ENCODE results near the gene PGAP6. TPM values are rescaled to one million over a fixed set of nuclear protein-coding genes. Genes with fewer than 3 reads are reported as not detected.
"Not testable (repeated sequence)": the region's sequence is repeated elsewhere in the genome, so short reads cannot be mapped to it uniquely, and the experiment has no call there.

PGAP6 gene
- total RNA-seq, 1 donor from 2014 or later, result 47.6 TPM

GRCh38 chr16:351804-352520 is 29.8 kb downstream of the PGAP6 start:
- Histone ChIP-seq H3K27me3 (no peaks in the 10 kb centered on the region), H3K9me3 (no peaks in the 10 kb centered on the region), H3K4me3 (peak overlapping the region; percentile 93 to 96), H3K36me3 (no peaks in the 10 kb centered on the region), H3K27ac (peak overlapping the region; percentile 63 to 78), H3K4me1 (peaks cover 12% of the 10 kb centered on the region in 2 donors)
- intact Hi-C loops (cut with DNase I), result loop anchor here (1.0 to 2.0 kb wide), 3 partner anchors 51 to 117 kb away; partner anchors contain the start of genes FAM234A and RAB11FIP3
- no peak for DNase-seq (ENCODE audit: low spot score in 2 of 2)
- TF ChIP-seq, protein P1, sequence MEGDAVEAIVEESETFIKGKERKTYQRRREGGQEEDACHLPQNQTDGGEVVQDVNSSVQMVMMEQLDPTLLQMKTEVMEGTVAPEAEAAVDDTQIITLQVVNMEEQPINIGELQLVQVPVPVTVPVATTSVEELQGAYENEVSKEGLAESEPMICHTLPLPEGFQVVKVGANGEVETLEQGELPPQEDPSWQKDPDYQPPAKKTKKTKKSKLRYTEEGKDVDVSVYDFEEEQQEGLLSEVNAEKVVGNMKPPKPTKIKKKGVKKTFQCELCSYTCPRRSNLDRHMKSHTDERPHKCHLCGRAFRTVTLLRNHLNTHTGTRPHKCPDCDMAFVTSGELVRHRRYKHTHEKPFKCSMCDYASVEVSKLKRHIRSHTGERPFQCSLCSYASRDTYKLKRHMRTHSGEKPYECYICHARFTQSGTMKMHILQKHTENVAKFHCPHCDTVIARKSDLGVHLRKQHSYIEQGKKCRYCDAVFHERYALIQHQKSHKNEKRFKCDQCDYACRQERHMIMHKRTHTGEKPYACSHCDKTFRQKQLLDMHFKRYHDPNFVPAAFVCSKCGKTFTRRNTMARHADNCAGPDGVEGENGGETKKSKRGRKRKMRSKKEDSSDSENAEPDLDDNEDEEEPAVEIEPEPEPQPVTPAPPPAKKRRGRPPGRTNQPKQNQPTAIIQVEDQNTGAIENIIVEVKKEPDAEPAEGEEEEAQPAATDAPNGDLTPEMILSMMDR (IDR thresholded peaks at IDR 0.05), result no peak

GRCh38 chr16:350203-350602 is 31.6 kb downstream of the PGAP6 start:
- intact Hi-C loops (cut with DNase I), result no loop called here
- H3K4me3 ChIP-seq, result no peak overlapping the region
- no peak overlapping the region for H3K27ac ChIP-seq
- H3K9me3 ChIP-seq, result no peaks in the 10 kb centered on the region
- no peak for DNase-seq (ENCODE audit: low spot score in 2 of 2)
- peaks cover 12% of the 10 kb centered on the region in 2 donors for H3K4me1 ChIP-seq
- TF ChIP-seq, protein P1 (IDR thresholded peaks at IDR 0.05), result no peak
- no peaks in the 10 kb centered on the region for H3K27me3 ChIP-seq
- peaks cover 6 to 16% of the 10 kb centered on the region in 2 donors for H3K36me3 ChIP-seq

DNA sequence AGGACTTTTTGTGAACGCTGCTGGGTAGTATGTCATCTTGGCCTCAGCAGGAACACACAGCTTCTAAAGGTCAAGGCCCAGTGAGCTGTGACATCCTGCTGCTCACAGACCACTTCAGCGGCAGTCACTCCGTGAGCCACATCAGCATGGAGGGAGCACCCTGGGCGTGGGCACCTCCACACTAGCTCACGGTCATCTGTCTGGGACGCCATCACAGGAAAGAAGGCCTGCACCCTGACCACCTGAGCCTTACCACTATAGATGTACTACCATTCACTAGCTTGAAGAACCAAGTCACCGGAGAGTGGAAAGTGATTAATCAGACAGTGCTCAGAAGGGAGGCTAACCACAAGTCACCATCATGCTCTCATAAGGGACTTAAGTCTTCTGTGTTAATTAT is 32.6 kb downstream of the PGAP6 start:
- intact Hi-C loops (cut with DNase I), result no loop called here
- TF ChIP-seq, protein P1 (IDR thresholded peaks at IDR 0.05), result no peak
- Histone ChIP-seq H3K27me3 (no peaks in the 10 kb centered on the region), H3K27ac (no peak overlapping the region), H3K36me3 (peaks cover 6 to 23% of the 10 kb centered on the region in 2 donors), H3K4me1 (peaks cover 12% of the 10 kb centered on the region in 2 donors), H3K4me3 (no peak overlapping the region), H3K9me3 (no peaks in the 10 kb centered on the region)
- no peak for DNase-seq (ENCODE audit: low spot score in 2 of 2)

GRCh38 chr16:348495-348894 is 33.3 kb downstream of the PGAP6 start:
- intact Hi-C loops (cut with DNase I); H3K27ac ChIP-seq; H3K27me3 ChIP-seq; H3K4me3 ChIP-seq; H3K9me3 ChIP-seq; DNase-seq (ENCODE audit: low spot score in 2 of 2): not testable (repeated sequence)
- peaks cover 6 to 28% of the 10 kb centered on the region in 2 donors for H3K36me3 ChIP-seq
- H3K4me1 ChIP-seq, result peaks cover 12% of the 10 kb centered on the region in 2 donors

GRCh38 chr16:347203-347602 is 34.6 kb downstream of the PGAP6 start:
- Histone ChIP-seq H3K27ac (no peak overlapping the region), H3K4me3 (no peak overlapping the region), H3K4me1 (peaks cover 9% of the 10 kb centered on the region in 2 donors), H3K36me3 (peaks cover 6 to 39% of the 10 kb centered on the region in 2 donors), H3K27me3 (no peaks in the 10 kb centered on the region), H3K9me3 (no peaks in the 10 kb centered on the region)
- TF ChIP-seq, protein P1 (IDR thresholded peaks at IDR 0.05), result no peak
- intact Hi-C loops (cut with DNase I), result no loop called here
- DNase-seq (ENCODE audit: low spot score in 2 of 2), result no peak

- DNase-seq (ENCODE audit: low spot score in 2 of 2), result no peak
- Histone ChIP-seq H3K4me1 (peaks cover 6 to 7% of the 10 kb centered on the region in 2 donors), H3K27me3 (no peaks in the 10 kb centered on the region), H3K36me3 (peaks cover 6 to 39% of the 10 kb centered on the region in 2 donors), H3K4me3 (no peak overlapping the region), H3K27ac (no peak overlapping the region), H3K9me3 (no peaks in the 10 kb centered on the region)
- TF ChIP-seq, protein P1 (IDR thresholded peaks at IDR 0.05), result no peak
- intact Hi-C loops (cut with DNase I), result no loop called here
Observed at GRCh38 chr16:346587-346986, 35.2 kb downstream of the PGAP6 start.

Data from ascending aorta (tissue), 2 donors.